Measurements from ENCODE around the gene EIF5AL1.

EIF5AL1 gene

DNA sequence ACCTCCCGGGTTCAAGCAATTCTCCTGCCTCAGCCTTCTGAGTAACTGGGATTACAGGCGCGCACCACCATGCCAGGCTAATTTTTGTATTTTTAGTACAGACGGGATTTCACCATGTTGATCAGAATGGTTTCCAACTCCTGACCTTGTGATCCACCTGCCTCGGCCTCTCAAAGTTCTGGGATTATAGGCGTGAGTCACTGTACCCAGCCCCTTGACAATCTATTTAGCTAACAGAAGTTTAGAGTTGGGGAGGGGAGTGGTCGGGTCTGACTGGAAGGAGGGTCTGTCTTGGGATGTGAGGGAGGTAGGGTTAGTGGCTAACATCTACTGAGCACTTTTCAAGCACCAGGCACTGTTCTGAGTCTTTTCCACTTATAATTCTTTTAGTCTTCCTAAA lies 39.9 kb upstream of the EIF5AL1 start:
- TF ChIP-seq GABPA (IDR thresholded peaks at IDR 0.05; ENCODE audit: low read depth) (no peak), POLR2AphosphoS5 (IDR thresholded peaks at IDR 0.05; ENCODE audit: low read depth) (no peak)
- no peaks in the 10 kb centered on the region for H3K27me3 ChIP-seq (ENCODE audit: insufficient read depth, poor library complexity, severe bottlenecking)
- peak overlapping the region; percentile 63; the same call in 1 of the 2 replicates for H3K27ac ChIP-seq (replicated peaks)
- H3K4me3 ChIP-seq (replicated peaks; ENCODE audit: insufficient read depth, low read length): no peak overlapping the region
- no peak for DNase-seq (ENCODE audit: low read depth in 1 of 2, low spot score in 1 of 2)

GRCh38 chr10:79472951-79473350 lies 39.4 kb upstream of the EIF5AL1 start:
- peak in 1 of 2 experiments; percentile 52 for DNase-seq (ENCODE audit: low read depth in 1 of 2, low spot score in 1 of 2)
- Histone ChIP-seq H3K27ac (replicated peaks) (peak overlapping the region; percentile 63), H3K4me3 (replicated peaks; ENCODE audit: insufficient read depth, low read length) (no peak overlapping the region), H3K27me3 (ENCODE audit: insufficient read depth, poor library complexity, severe bottlenecking) (no peaks in the 10 kb centered on the region)
- no peak for TF ChIP-seq POLR2AphosphoS5 (IDR thresholded peaks at IDR 0.05; ENCODE audit: low read depth)
- TF ChIP-seq CTCF (IDR thresholded peaks at IDR 0.05; ENCODE audit: insufficient read depth, low read length): no peak
- no peak for TF ChIP-seq SPI1 (IDR thresholded peaks at IDR 0.05; ENCODE audit: borderline replicate concordance, low read depth)
- no peak for TF ChIP-seq REST (IDR thresholded peaks at IDR 0.05; ENCODE audit: insufficient replicate concordance, low read depth)
- TF ChIP-seq GABPA (IDR thresholded peaks at IDR 0.05; ENCODE audit: low read depth): no peak

DNA sequence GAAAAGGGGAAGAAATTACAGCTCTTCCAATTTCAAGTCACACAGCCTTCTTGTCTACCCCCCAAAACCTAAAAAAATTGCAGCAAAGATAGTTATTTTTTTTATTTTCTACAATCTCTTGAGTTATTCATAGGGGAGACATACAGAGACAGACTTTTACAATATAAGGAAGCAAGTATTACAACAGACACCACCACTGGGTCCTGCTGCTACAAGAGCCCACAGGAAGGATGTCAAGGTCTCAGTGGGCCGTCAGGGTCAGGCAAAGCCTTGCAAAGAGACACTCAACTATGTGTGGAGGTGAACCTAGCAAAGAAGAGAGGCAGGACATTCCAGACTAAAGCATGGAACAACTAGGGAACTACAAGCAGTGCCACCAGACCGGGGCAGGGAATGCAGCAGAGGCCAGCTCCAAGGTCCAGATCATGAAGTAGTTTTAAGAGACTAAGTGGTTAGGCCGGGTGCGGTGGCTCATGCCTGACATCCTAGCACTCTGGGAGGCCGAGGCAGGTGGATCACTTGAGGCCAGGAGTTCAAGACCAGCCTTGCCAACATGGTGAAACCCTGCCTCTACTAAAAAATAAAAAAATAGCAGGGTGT lies 38.7 kb upstream of the EIF5AL1 start:
- TF ChIP-seq CTCF (IDR thresholded peaks at IDR 0.05; ENCODE audit: insufficient read depth, low read length) (no peak), GABPA (IDR thresholded peaks at IDR 0.05; ENCODE audit: low read depth) (no peak), SPI1 (IDR thresholded peaks at IDR 0.05; ENCODE audit: borderline replicate concordance, low read depth) (no peak), POLR2AphosphoS5 (IDR thresholded peaks at IDR 0.05; ENCODE audit: low read depth) (no peak), REST (IDR thresholded peaks at IDR 0.05; ENCODE audit: insufficient replicate concordance, low read depth) (no peak)

GRCh38 chr10:79475119-79475653 lies 37.1 kb upstream of the EIF5AL1 start:
- TF ChIP-seq POLR2AphosphoS5 (IDR thresholded peaks at IDR 0.05; ENCODE audit: low read depth) (no peak), CTCF (IDR thresholded peaks at IDR 0.05; ENCODE audit: insufficient read depth, low read length) (no peak), GABPA (IDR thresholded peaks at IDR 0.05; ENCODE audit: low read depth) (no peak), REST (IDR thresholded peaks at IDR 0.05; ENCODE audit: insufficient replicate concordance, low read depth) (no peak), SPI1 (IDR thresholded peaks at IDR 0.05; ENCODE audit: borderline replicate concordance, low read depth) (no peak)
- no peak overlapping the region for H3K27ac ChIP-seq (replicated peaks)
- H3K27me3 ChIP-seq (ENCODE audit: insufficient read depth, poor library complexity, severe bottlenecking): no peaks in the 10 kb centered on the region
- DNase-seq (ENCODE audit: low read depth in 1 of 2, low spot score in 1 of 2): no peak
- no peak overlapping the region for H3K4me3 ChIP-seq (replicated peaks; ENCODE audit: insufficient read depth, low read length)

More for the DNA sequence above, 38.7 kb upstream of the EIF5AL1 start:
- Histone ChIP-seq H3K4me3 (replicated peaks; ENCODE audit: insufficient read depth, low read length) (no peak overlapping the region), H3K27me3 (ENCODE audit: insufficient read depth, poor library complexity, severe bottlenecking) (no peaks in the 10 kb centered on the region), H3K27ac (replicated peaks) (peak overlapping the region; percentile 63)
- DNase-seq (ENCODE audit: low read depth in 1 of 2, low spot score in 1 of 2): peak; percentile 57 to 84

Measured in HL-60 (cell line).